ENCODE results near the gene PKHD1.

GRCh38 chr6:52106994-52107393 lies 19.6 kb upstream of the PKHD1 start:
- TF ChIP-seq CTCF (IDR thresholded peaks at IDR 0.05), result no peak
- TF ChIP-seq POLR2A (IDR thresholded peaks at IDR 0.05), result no peak

Data from adrenal gland (tissue), 5 donors.